ENCODE measurements around the gene HNF1B. TPM values are rescaled to one million over a fixed set of nuclear protein-coding genes. Genes with fewer than 3 reads are reported as not detected.

HNF1B gene
- total and polyA plus RNA-seq, 10 of the 15 experiments (the other 5 are each of a cell fraction or from before 2014, with no cell fraction given) = 0.51 to 12.7 (median 1.9) TPM

DNA sequence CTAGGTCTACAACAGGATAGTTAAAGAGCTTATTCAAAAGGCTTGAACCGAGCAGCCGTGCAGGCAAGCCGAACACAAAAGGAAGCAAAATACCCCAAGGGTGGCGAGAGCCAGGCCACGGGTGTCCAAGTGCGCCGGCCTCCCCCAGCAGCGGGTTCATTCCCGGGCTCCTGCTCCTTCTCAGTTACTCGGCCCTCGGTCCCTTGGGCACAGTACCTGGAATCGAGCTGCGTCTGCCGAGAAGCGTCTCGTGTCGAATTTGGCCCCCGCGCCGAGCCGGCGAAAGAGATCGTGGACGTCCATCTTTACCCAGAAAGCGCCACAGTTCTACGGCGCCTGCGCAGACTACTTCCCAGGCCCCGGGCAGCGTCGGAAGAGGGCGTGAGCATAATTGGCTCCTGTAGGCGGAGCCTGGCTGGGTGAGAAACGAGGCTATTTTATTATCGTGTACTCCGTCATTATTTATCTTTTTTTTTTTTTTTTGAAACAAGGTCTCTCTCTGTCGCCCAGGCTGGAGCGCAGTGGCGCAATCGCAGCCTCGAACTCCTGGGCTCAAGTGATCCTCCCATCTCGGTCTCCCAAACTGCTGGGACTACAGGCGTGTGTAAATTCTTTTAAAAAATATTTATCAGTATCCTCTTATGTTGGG lies 101.6 kb downstream of the HNF1B start, which contains the start of gene DDX52:
TSS of gene DDX52 (minus strand) at position 329 of the 649 bp plus-strand sequence. CDS start at position 303, 26 bp downstream.
- Histone ChIP-seq H3K9ac (ENCODE audit: control insufficient read depth, insufficient read depth, low read length) (peak within 1 kb of the TSS; percentile 78), H3K79me2 (ENCODE audit: control insufficient read depth, insufficient read depth, low read length) (peaks cover 19% of the 10 kb centered on the region), H3K27ac (ENCODE audit: control insufficient read depth, insufficient read depth) (peak within 1 kb of the TSS; percentile 58), H3K36me3 (ENCODE audit: control insufficient read depth in 2 of 2, insufficient read depth in 2 of 2, low read length in 1 of 2) (peaks cover 0 to 10% of the 10 kb centered on the region in 2 experiments; a peak in 1 of 4 replicates), H4K20me1 (ENCODE audit: control insufficient read depth, insufficient read depth) (no peaks in the 10 kb centered on the region), H3K4me2 (ENCODE audit: control insufficient read depth, insufficient read depth) (peak within 1 kb of the TSS; percentile 73), H3K9me3 (replicated peaks; ENCODE audit: control insufficient read depth, insufficient read depth, low read length) (no peaks in the 10 kb centered on the region), H2AFZ (ENCODE audit: control insufficient read depth, low read depth, low read length) (peak within 1 kb of the TSS; percentile 84), H3K4me3 (peak within 1 kb of the TSS; percentile 80), H3K27me3 (replicated peaks in 1 of 2; ENCODE audit: control insufficient read depth in 2 of 2, insufficient read depth in 2 of 2, low read length in 1 of 2) (no peaks in the 10 kb centered on the region; a peak in 1 of 4 replicates), H3K4me1 (ENCODE audit: control insufficient read depth, insufficient read depth, low read length) (no peaks in the 10 kb centered on the region)
- in situ Hi-C loops (cut with MboI) (no loop called here), intact Hi-C loops (cut with micrococcal nuclease; ENCODE audit: unreplicated experiment) (loop anchor here (10.0 kb wide), 1 partner anchor 52 kb away; no protein-coding TSS in a partner anchor)
- ATAC-seq (peak; percentile 99), FAIRE-seq (no peak), DNase-seq (ENCODE audit: low read depth, low spot score) (peak; percentile 52)
- CTCF ChIA-PET = interaction anchor here (0.9 to 4.8 kb wide), 5 partner anchors 72 to 173 kb away, joined by 3 to 17 read pairs (median 3); no protein-coding TSS in a partner anchor
- RAD21 ChIA-PET (ENCODE audit: unreplicated experiment) = no interaction called here
- POLR2A ChIA-PET = interaction anchor here (0.7 kb wide), 1 partner anchor 209 kb away, joined by 3 read pairs; no protein-coding TSS in a partner anchor
- BruUV-seq (replicated peaks) = no TSS peak
- under 1% methylated on average over 42 of the region's 43 CpGs for WGBS (ENCODE audit: insufficient coverage, insufficient replicate concordance, low lambda C conversion rate, missing lambda C conversion rate)
- SMC1A ChIA-PET (ENCODE audit: uncharacterized antibody, unreplicated experiment) = interaction anchor here (1.0 kb wide), 1 partner anchor 127 kb away, joined by 3 read pairs; no protein-coding TSS in a partner anchor
- TF ChIP-seq TBL1XR1 (IDR thresholded peaks at IDR 0.05; ENCODE audit: low read depth, low read length) (no peak), RBBP5 (conservative IDR thresholded peaks at IDR 0.05) (no peak), POLR2AphosphoS5 (IDR thresholded peaks at IDR 0.05; ENCODE audit: low read length) (peak; percentile 72), ZNF384 (IDR thresholded peaks at IDR 0.05; ENCODE audit: borderline replicate concordance, low read depth, low read length) (peak; percentile 66; the same call in 1 of the 2 replicates), BHLHE40 (IDR thresholded peaks at IDR 0.05; ENCODE audit: borderline replicate concordance in 1 of 2, low read depth in 2 of 2, low read length in 1 of 2) (peak in 1 of 2 experiments; percentile 30; a peak in 1 of 4 replicates), SRF (IDR thresholded peaks at IDR 0.05; ENCODE audit: low read depth in 2 of 2, low read length in 2 of 2) (0 out of 4 replicates have a peak, but pooled peaks of 1 of the 2 experiments have one; percentile 24), LARP7 (IDR thresholded peaks at IDR 0.05) (peak; percentile 45; the same call in 1 of the 2 replicates), JUNB (IDR thresholded peaks at IDR 0.05) (no peak), GATAD2B (conservative IDR thresholded peaks at IDR 0.05; ENCODE audit: low read depth) (0 out of 2 replicates have a peak, but pooled peaks have one; percentile 32), POU2F2 (IDR thresholded peaks at IDR 0.05; ENCODE audit: borderline replicate concordance, low read depth, low read length) (peak; percentile 19; the same call in 1 of the 3 replicates), RELA (IDR thresholded peaks at IDR 0.05; ENCODE audit: borderline replicate concordance, partially characterized antibody) (peak; percentile 44), SMAD1 (IDR thresholded peaks at IDR 0.05; ENCODE audit: low read depth, partially characterized antibody) (peak; percentile 30), NRF1 (conservative IDR thresholded peaks at IDR 0.05; ENCODE audit: low read depth, low read length) (peak; percentile 36; the same call in 1 of the 2 replicates), CBFB (IDR thresholded peaks at IDR 0.05; ENCODE audit: low read depth) (peak; percentile 50; the same call in 1 of the 2 replicates), RELB (IDR thresholded peaks at IDR 0.05; ENCODE audit: low read depth) (peak; percentile 88), ZNF622 (IDR thresholded peaks at IDR 0.05) (no peak), POLR2A (IDR thresholded peaks at IDR 0.05; ENCODE audit: low read depth, low read length) (peak; percentile 88)
- TF ChIP-seq, protein P1, sequence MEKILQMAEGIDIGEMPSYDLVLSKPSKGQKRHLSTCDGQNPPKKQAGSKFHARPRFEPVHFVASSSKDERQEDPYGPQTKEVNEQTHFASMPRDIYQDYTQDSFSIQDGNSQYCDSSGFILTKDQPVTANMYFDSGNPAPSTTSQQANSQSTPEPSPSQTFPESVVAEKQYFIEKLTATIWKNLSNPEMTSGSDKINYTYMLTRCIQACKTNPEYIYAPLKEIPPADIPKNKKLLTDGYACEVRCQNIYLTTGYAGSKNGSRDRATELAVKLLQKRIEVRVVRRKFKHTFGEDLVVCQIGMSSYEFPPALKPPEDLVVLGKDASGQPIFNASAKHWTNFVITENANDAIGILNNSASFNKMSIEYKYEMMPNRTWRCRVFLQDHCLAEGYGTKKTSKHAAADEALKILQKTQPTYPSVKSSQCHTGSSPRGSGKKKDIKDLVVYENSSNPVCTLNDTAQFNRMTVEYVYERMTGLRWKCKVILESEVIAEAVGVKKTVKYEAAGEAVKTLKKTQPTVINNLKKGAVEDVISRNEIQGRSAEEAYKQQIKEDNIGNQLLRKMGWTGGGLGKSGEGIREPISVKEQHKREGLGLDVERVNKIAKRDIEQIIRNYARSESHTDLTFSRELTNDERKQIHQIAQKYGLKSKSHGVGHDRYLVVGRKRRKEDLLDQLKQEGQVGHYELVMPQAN (conservative IDR thresholded peaks at IDR 0.05) = peak; percentile 67; the same call in 1 of the 2 replicates
